ENCODE results near the gene RBM48. TPM values are rescaled to one million over a fixed set of nuclear protein-coding genes. Genes with fewer than 3 reads are reported as not detected.

Gene RBM48
- total and polyA plus RNA-seq, 2 of the 8 experiments (the other 6 are each of a cell fraction or from before 2014, with no cell fraction given): 4.3 to 8.6 TPM

DNA sequence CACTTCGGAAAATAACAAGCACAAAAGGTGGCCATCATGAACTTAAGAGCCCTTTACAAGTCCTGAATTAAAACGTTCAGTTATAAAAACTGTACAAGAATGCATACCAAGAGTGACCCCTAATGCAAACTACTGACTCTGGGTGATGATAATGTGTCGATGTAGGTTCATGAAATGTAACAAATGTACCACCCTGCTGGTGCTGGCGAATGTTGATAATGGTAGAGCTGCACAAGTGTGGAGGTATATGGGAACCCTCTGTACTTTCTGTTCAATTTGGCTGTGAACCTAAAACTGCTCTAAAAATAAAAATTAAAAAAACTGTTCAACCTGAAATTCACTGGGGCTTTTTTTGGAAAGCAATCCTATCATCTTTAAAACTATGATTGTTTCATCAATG lies 58.2 kb downstream of the RBM48 start:
- Histone ChIP-seq H3K23me2 (ENCODE audit: low read depth, low read length) (0 out of 2 replicates have a peak, but pooled peaks cover 3% of the 10 kb centered on the region), H2AFZ (ENCODE audit: low read length) (no peak overlapping the region), H4K8ac (ENCODE audit: extremely low read depth, insufficient read depth, low read length) (no peak overlapping the region), H2AK5ac (ENCODE audit: low read depth, low read length) (no peak overlapping the region), H3K14ac (ENCODE audit: insufficient read length) (no peak overlapping the region), H2BK5ac (ENCODE audit: low read depth, low read length) (no peak overlapping the region), H3K79me1 (ENCODE audit: low read depth, low read length) (0 out of 2 replicates have a peak, but pooled peaks cover 2% of the 10 kb centered on the region), H3K56ac (replicated peaks; ENCODE audit: insufficient read length, low read depth, low read length) (no peak overlapping the region), H3K4me3 (ENCODE audit: extremely low read depth in 1 of 4, insufficient read depth in 2 of 4, low read depth in 3 of 4, low read length in 4 of 4) (no peak overlapping the region), H3K27ac (ENCODE audit: low read depth, low read length) (no peak overlapping the region), H3K4ac (replicated peaks; ENCODE audit: insufficient read length, low read depth, low read length) (no peak overlapping the region), H2BK120ac (replicated peaks; ENCODE audit: low read depth, low read length) (no peak overlapping the region), H3K9ac (replicated peaks in 1 of 4; ENCODE audit: extremely low read depth in 1 of 4, low read depth in 3 of 4, low read length in 3 of 4) (no peak overlapping the region), H3K23ac (ENCODE audit: insufficient read length) (no peak overlapping the region), H4K91ac (replicated peaks; ENCODE audit: insufficient read length, low read length) (no peak overlapping the region), H3K4me1 (replicated peaks in 1 of 4; ENCODE audit: control insufficient read depth in 3 of 4, insufficient read depth in 4 of 4, low read length in 3 of 4) (peaks cover 0 to 5% (median 0%) of the 10 kb centered on the region in 4 experiments; a peak in 3 of 7 replicates), H3K79me2 (ENCODE audit: control insufficient read depth in 1 of 2, insufficient read depth in 2 of 2, low read length in 2 of 2) (peaks cover 26 to 78% of the 10 kb centered on the region in 2 experiments), H2BK12ac (ENCODE audit: low read depth, low read length) (no peak overlapping the region), H3K36me3 (ENCODE audit: control insufficient read depth in 2 of 4, insufficient read depth in 4 of 4, low read length in 3 of 4) (no peaks in the 10 kb centered on the region; a peak in 1 of 8 replicates), H3K4me2 (ENCODE audit: insufficient read depth in 1 of 2, low read depth in 2 of 2, low read length in 2 of 2) (no peak overlapping the region), H4K5ac (ENCODE audit: insufficient read length, low read depth, low read length) (no peak overlapping the region), H3K9me3 (ENCODE audit: insufficient read depth in 2 of 2, low read depth in 1 of 2, low read length in 1 of 2) (no peaks in the 10 kb centered on the region), H3K18ac (ENCODE audit: extremely low read depth, low read length) (no peak overlapping the region), H2BK20ac (ENCODE audit: low read length) (no peak overlapping the region), H3K27me3 (replicated peaks in 1 of 4; ENCODE audit: control insufficient read depth in 3 of 4, extremely low read depth in 1 of 4, insufficient read depth in 3 of 4, low read length in 3 of 4) (peaks cover 2 to 11% (median 8%) of the 10 kb centered on the region in 4 experiments; a peak in 6 of 7 replicates), H4K20me1 (replicated peaks in 1 of 2; ENCODE audit: control insufficient read depth in 1 of 2, insufficient read depth in 2 of 2, low read length in 2 of 2) (peaks cover 2 to 12% of the 10 kb centered on the region in 2 experiments), H2BK15ac (ENCODE audit: low read length) (no peak overlapping the region)
- ChIA-PET POLR2A (ENCODE audit: partially characterized antibody) (no interaction called here), CTCF (ENCODE audit: partially characterized antibody) (no interaction called here)
- 94% methylated on average over 4 of the region's 4 CpGs; no CpG with 5 or more reads in 1 of the 2 experiments for WGBS, 2 experiments (ENCODE audit: extremely low coverage in 1 of 2, insufficient coverage in 1 of 2, insufficient read length in 1 of 2, insufficient replicate concordance in 2 of 2, low coverage in 1 of 2, low lambda C conversion rate in 2 of 2, missing lambda C conversion rate in 1 of 2)
- no peak for TF ChIP-seq KDM1A (IDR thresholded peaks at IDR 0.05; ENCODE audit: borderline replicate concordance, low read length)
- no peak for DNase-seq (ENCODE audit: low read depth in 1 of 2, low spot score in 2 of 2)
- FAIRE-seq: no peak

Other genes starting within 250 kb of the RBM48 start
- 31.6 and 34.7 TPM in 2 replicates for gene GATAD1, start 81.3 kb upstream of the RBM48 start, total RNA-seq (2021; fragmentation: NEBNext Ultra II Directional; extraction: Animal tissue kit (Norgen Biotek cat#: 25700))
- gene GATAD1, start 81.3 kb upstream of the RBM48 start, polyA plus RNA-seq (2011; rRNA removed): 14.9 and 17.1 TPM in 2 replicates
- gene ERVW-1, start 50.8 kb upstream of the RBM48 start, total RNA-seq (2021; fragmentation: NEBNext Ultra II Directional; extraction: Animal tissue kit (Norgen Biotek cat#: 25700)): not detected in 2 replicates
- gene ERVW-1, start 50.8 kb upstream of the RBM48 start, polyA plus RNA-seq (2011; rRNA removed): 0.06 and 0.08 TPM in 2 replicates
- gene PEX1, start 275 bp upstream of the RBM48 start, total RNA-seq (2021; fragmentation: NEBNext Ultra II Directional; extraction: Animal tissue kit (Norgen Biotek cat#: 25700)): 21.8 and 23.9 TPM in 2 replicates
- gene PEX1, start 275 bp upstream of the RBM48 start, polyA plus RNA-seq (2011; rRNA removed): 11.4 and 16.4 TPM in 2 replicates
- 38.0 and 39.0 TPM in 2 replicates for gene FAM133B, start 61.6 kb downstream of the RBM48 start, total RNA-seq (2021; fragmentation: NEBNext Ultra II Directional; extraction: Animal tissue kit (Norgen Biotek cat#: 25700))
- 9.0 and 21.7 TPM in 2 replicates for gene FAM133B, start 61.6 kb downstream of the RBM48 start, polyA plus RNA-seq (2011; rRNA removed)

Data from H1 (cell line).